Measurements from ENCODE around the gene NXPH4. TPM values are rescaled to one million over a fixed set of nuclear protein-coding genes. Genes with fewer than 3 reads are reported as not detected.

Gene NXPH4
- polyA plus RNA-seq, 1 experiment = 2.8 TPM

GRCh38 chr12:57191410-57191809 is 25.2 kb upstream of the NXPH4 start:
- POLR2A ChIA-PET = no interaction called here
- H3K27me3 ChIP-seq (ENCODE audit: control insufficient read depth, insufficient read depth, low read length) = no peaks in the 10 kb centered on the region
- peaks cover 95% of the 10 kb centered on the region for H3K36me3 ChIP-seq (ENCODE audit: control insufficient read depth, insufficient read depth, low read length)
- CTCF ChIA-PET = interaction anchor here (0.6 to 12.5 kb wide), 5 partner anchors 8 to 79 kb away, joined by 3 to 181 read pairs (median 3); partner anchors contain the start of gene LRP1
- H3K4me3 ChIP-seq (ENCODE audit: low read depth, low read length) = no peak overlapping the region
- no peak for TF ChIP-seq CTCF (IDR thresholded peaks at IDR 0.05; ENCODE audit: insufficient read depth, low read depth, low read length)
- no peak for DNase-seq (ENCODE audit: low read depth)

- Histone ChIP-seq H3K36me3 (ENCODE audit: control insufficient read depth, insufficient read depth, low read length) (peaks cover 98% of the 10 kb centered on the region), H3K27me3 (ENCODE audit: control insufficient read depth, insufficient read depth, low read length) (no peaks in the 10 kb centered on the region), H3K4me3 (ENCODE audit: low read depth, low read length) (no peak overlapping the region)
- TF ChIP-seq CTCF (IDR thresholded peaks at IDR 0.05; ENCODE audit: insufficient read depth, low read depth, low read length) = no peak
- ChIA-PET CTCF (interaction anchor here (0.6 to 1.6 kb wide), 4 partner anchors 10 to 51 kb away, joined by 3 to 7 read pairs (median 4); no protein-coding TSS in a partner anchor), POLR2A (no interaction called here)
- DNase-seq (ENCODE audit: low read depth) = no peak
Measured at GRCh38 chr12:57192920-57193319, 23.7 kb upstream of the NXPH4 start.

- ChIA-PET CTCF (interaction anchor here (0.6 to 1.6 kb wide), 6 partner anchors 11 to 81 kb away, joined by 3 to 7 read pairs (median 4); no protein-coding TSS in a partner anchor), POLR2A (no interaction called here)
- TF ChIP-seq CTCF (IDR thresholded peaks at IDR 0.05; ENCODE audit: insufficient read depth, low read depth, low read length) = no peak
- no peak for DNase-seq (ENCODE audit: low read depth)
- Histone ChIP-seq H3K4me3 (ENCODE audit: low read depth, low read length) (no peak overlapping the region), H3K36me3 (ENCODE audit: control insufficient read depth, insufficient read depth, low read length) (peaks cover 98% of the 10 kb centered on the region), H3K27me3 (ENCODE audit: control insufficient read depth, insufficient read depth, low read length) (no peaks in the 10 kb centered on the region)
Measured at GRCh38 chr12:57193706-57194245, 22.8 kb upstream of the NXPH4 start.

GRCh38 chr12:57194253-57194652 is 22.3 kb upstream of the NXPH4 start:
- CTCF ChIA-PET = interaction anchor here (0.6 to 1.2 kb wide), 3 partner anchors 20 to 82 kb away, joined by 3 to 4 read pairs (median 3); no protein-coding TSS in a partner anchor
- Histone ChIP-seq H3K27me3 (ENCODE audit: control insufficient read depth, insufficient read depth, low read length) (no peaks in the 10 kb centered on the region), H3K4me3 (ENCODE audit: low read depth, low read length) (no peak overlapping the region), H3K36me3 (ENCODE audit: control insufficient read depth, insufficient read depth, low read length) (peaks cover 98% of the 10 kb centered on the region)
- TF ChIP-seq CTCF (IDR thresholded peaks at IDR 0.05; ENCODE audit: insufficient read depth, low read depth, low read length) = no peak
- POLR2A ChIA-PET = no interaction called here
- DNase-seq (ENCODE audit: low read depth) = no peak

- CTCF ChIA-PET = interaction anchor here (0.6 to 4.8 kb wide), 4 partner anchors 12 to 266 kb away, joined by 3 to 33 read pairs (median 5); no protein-coding TSS in a partner anchor
Measured at GRCh38 chr12:57195186-57195585, 21.4 kb upstream of the NXPH4 start.

More at GRCh38 chr12:57195186-57195585, 21.4 kb upstream of the NXPH4 start:
- peaks cover 99% of the 10 kb centered on the region for H3K36me3 ChIP-seq (ENCODE audit: control insufficient read depth, insufficient read depth, low read length)
- POLR2A ChIA-PET = no interaction called here
- no peak for DNase-seq (ENCODE audit: low read depth)
- no peak for TF ChIP-seq CTCF (IDR thresholded peaks at IDR 0.05; ENCODE audit: insufficient read depth, low read depth, low read length)
- no peaks in the 10 kb centered on the region for H3K27me3 ChIP-seq (ENCODE audit: control insufficient read depth, insufficient read depth, low read length)
- no peak overlapping the region for H3K4me3 ChIP-seq (ENCODE audit: low read depth, low read length)

All from BJ (cell line).